NCI-H1694 treated with DMSO at 0.1 percent for 48 hours (cell line): ENCODE results near the gene PPME1.

Experiments used
- DNase-seq: peaks from one replicate; lab custom pipeline; 2025; lab: John Stamatoyannopoulos, UW

The PPME1 gene

DNA sequence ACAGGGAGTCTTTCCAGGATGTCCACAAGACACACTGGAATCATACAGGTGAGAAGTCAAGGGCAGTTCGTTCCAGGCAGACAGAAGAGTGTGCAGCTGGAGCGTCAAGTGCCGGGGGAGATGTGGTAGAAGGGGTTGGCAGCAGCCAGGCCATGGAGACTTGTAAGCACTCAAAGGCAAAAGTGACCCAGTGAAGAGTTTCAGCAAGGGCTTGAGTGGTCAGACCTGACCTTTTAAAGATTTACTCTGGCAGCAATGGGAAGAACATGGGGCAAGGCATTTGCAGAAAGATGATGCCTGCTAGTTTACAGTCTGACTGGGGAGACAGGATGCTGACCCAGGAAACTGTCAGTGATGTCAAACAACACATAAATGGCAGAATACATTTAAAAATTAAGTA, 111.3 kb downstream of the PPME1 start:
- no peak for DNase-seq

- no peak for DNase-seq
Measured at GRCh38 chr11:74282914-74283371, 111.9 kb downstream of the PPME1 start.

- DNase-seq: no peak
Measured at GRCh38 chr11:74283580-74284180, 112.6 kb downstream of the PPME1 start.

DNA sequence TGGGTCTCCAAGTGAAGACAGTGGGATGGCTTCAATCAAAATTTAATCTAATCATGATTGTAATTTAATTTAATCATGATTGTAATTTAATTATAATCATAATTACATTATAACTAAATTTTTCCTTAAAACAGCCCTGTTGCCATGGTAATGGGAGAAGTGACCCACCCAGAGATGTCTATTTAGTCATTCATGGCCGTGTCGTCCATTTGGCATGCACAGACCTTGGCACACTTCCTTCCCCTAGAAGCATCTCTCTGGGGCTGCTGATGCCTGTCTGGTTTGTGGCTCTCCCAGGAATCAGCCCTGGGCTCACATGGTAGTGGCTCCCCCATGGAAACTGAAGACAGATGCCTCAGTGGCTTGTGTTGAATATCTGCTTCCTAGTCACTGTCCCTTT, 113.4 kb downstream of the PPME1 start:
- no peak for DNase-seq

GRCh38 chr11:74288161-74288560, 117.1 kb downstream of the PPME1 start:
- no peak for DNase-seq

GRCh38 chr11:74288911-74289310, 117.8 kb downstream of the PPME1 start:
- DNase-seq: no peak

DNA sequence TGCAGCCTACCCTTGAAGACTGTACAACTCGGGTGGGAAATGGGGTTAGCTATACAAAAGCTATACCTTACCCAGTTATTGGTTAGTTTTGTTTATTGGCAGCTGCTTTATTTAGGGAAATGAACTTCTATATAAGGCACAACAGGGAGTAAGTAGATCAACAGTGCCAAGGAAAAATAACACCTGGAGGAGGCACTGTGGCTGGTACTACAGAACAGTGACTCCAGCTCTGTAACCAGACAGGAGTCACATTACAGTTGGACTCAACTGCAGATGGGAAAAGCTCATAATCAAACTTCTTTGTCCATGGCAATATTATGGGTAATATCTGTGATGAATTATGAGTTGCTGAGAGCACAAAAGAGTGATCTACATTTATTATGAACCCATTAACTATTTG, 126.4 kb downstream of the PPME1 start:
- DNase-seq: no peak

- no peak for DNase-seq
Measured at GRCh38 chr11:74299015-74299414, 127.9 kb downstream of the PPME1 start.
